ENCODE measurements around the gene RADIL. TPM values are rescaled to one million over a fixed set of nuclear protein-coding genes. Genes with fewer than 3 reads are reported as not detected.
"Not testable (repeated sequence)": the region's sequence is repeated elsewhere in the genome, so short reads cannot be mapped to it uniquely, and the experiment has no call there.

Gene RADIL
- total and polyA plus RNA-seq, 2 of the 13 experiments (the other 11 are each of a cell fraction or from before 2014, with no cell fraction given): 0.05 to 0.09 TPM

- no peak for DNase-seq (ENCODE audit: low spot score)
- no peak for ATAC-seq
- ChIA-PET CTCF (ENCODE audit: low intra/inter-chr PET ratio, low total read pairs) (no interaction called here), POLR2A (no interaction called here)
- intact Hi-C loops (cut with micrococcal nuclease; ENCODE audit: unreplicated experiment) (no loop called here), in situ Hi-C loops (cut with HindIII; ENCODE audit: extremely low pct_ligation_motif_present, low pct_unique_long_range_greater_than_20kb) (no loop called here)
- no peak for TF ChIP-seq GATA4 (IDR thresholded peaks at IDR 0.05; ENCODE audit: borderline replicate concordance, low read depth)
- TF ChIP-seq SETDB1 (CRISPR knock-in tag; IDR thresholded peaks at IDR 0.05; ENCODE audit: borderline replicate concordance): no peak
- Histone ChIP-seq H3K9ac (ENCODE audit: insufficient read depth, low read depth, low read length) (no peak overlapping the region), H3K4me3 (replicated peaks in 1 of 3; ENCODE audit: insufficient read depth in 1 of 3, low read depth in 2 of 3, low read length in 3 of 3) (no peak overlapping the region), H3K27me3 (ENCODE audit: control insufficient read depth in 1 of 2, insufficient read depth in 2 of 2, low read length in 2 of 2) (peaks cover 0 to 3% of the 10 kb centered on the region in 2 experiments; a peak in 1 of 5 replicates), H3K79me2 (ENCODE audit: insufficient read depth, low read length) (no peaks in the 10 kb centered on the region), H3K9me3 (ENCODE audit: low read length) (no peaks in the 10 kb centered on the region), H3K27ac (ENCODE audit: extremely low read length, insufficient read depth, low read length) (no peak overlapping the region), H4K20me1 (ENCODE audit: insufficient read depth, low read length) (no peaks in the 10 kb centered on the region), H3K4me2 (ENCODE audit: low read depth, low read length) (no peak overlapping the region), H2AFZ (ENCODE audit: low read length) (no peak overlapping the region), H3K36me3 (replicated peaks in 1 of 2; ENCODE audit: control insufficient read depth in 1 of 2, insufficient read depth in 2 of 2, low read length in 2 of 2) (no peaks in the 10 kb centered on the region), H3K4me1 (ENCODE audit: insufficient read depth, low read length) (no peaks in the 10 kb centered on the region)
- FAIRE-seq: no peak
- 38% methylated on average over 7 of the region's 9 CpGs for WGBS (ENCODE audit: low lambda C conversion rate)
- BruUV-seq (replicated peaks): no TSS peak
These were observed 11.0 kb upstream of the RADIL start for GRCh38 chr7:4894482-4894881.

- FAIRE-seq: no peak
- no peak for ATAC-seq
- Histone ChIP-seq H2AFZ (ENCODE audit: low read length) (no peak overlapping the region), H3K9me3 (ENCODE audit: low read length) (no peaks in the 10 kb centered on the region), H3K4me3 (replicated peaks in 1 of 3; ENCODE audit: insufficient read depth in 1 of 3, low read depth in 2 of 3, low read length in 3 of 3) (no peak overlapping the region), H3K27ac (ENCODE audit: extremely low read length, insufficient read depth, low read length) (no peak overlapping the region), H3K27me3 (ENCODE audit: control insufficient read depth in 1 of 2, insufficient read depth in 2 of 2, low read length in 2 of 2) (peaks cover 0 to 6% of the 10 kb centered on the region in 2 experiments; a peak in 1 of 5 replicates), H3K36me3 (replicated peaks in 1 of 2; ENCODE audit: control insufficient read depth in 1 of 2, insufficient read depth in 2 of 2, low read length in 2 of 2) (no peaks in the 10 kb centered on the region), H3K4me1 (ENCODE audit: insufficient read depth, low read length) (no peaks in the 10 kb centered on the region), H4K20me1 (ENCODE audit: insufficient read depth, low read length) (no peaks in the 10 kb centered on the region), H3K9ac (ENCODE audit: insufficient read depth, low read depth, low read length) (no peak overlapping the region), H3K79me2 (ENCODE audit: insufficient read depth, low read length) (no peaks in the 10 kb centered on the region), H3K4me2 (ENCODE audit: low read depth, low read length) (no peak overlapping the region)
- in situ Hi-C loops (cut with HindIII; ENCODE audit: extremely low pct_ligation_motif_present, low pct_unique_long_range_greater_than_20kb): no loop called here
- intact Hi-C loops (cut with micrococcal nuclease; ENCODE audit: unreplicated experiment): no loop called here
- CTCF ChIA-PET (ENCODE audit: low intra/inter-chr PET ratio, low total read pairs): no interaction called here
- WGBS (ENCODE audit: low lambda C conversion rate): 30% methylated on average over 8 of the region's 8 CpGs
- POLR2A ChIA-PET: no interaction called here
- DNase-seq (ENCODE audit: low spot score): no peak
- TF ChIP-seq NCOR1 (IDR thresholded peaks at IDR 0.05; ENCODE audit: borderline replicate concordance, low read length) (no peak), MNT (IDR thresholded peaks at IDR 0.05) (peak; percentile 61), ZNF704 (CRISPR knock-in tag; IDR thresholded peaks at IDR 0.05; ENCODE audit: borderline replicate concordance) (no peak), HES4 (CRISPR knock-in tag; IDR thresholded peaks at IDR 0.05; ENCODE audit: borderline replicate concordance) (no peak)
- no TSS peak for BruUV-seq (replicated peaks)
These were observed 10.5 kb upstream of the RADIL start for GRCh38 chr7:4893929-4894475.

GRCh38 chr7:4893188-4893587 lies 9.7 kb upstream of the RADIL start:
- H3K27me3 ChIP-seq (ENCODE audit: control insufficient read depth in 1 of 2, insufficient read depth in 2 of 2, low read length in 2 of 2); H3K9ac ChIP-seq (ENCODE audit: insufficient read depth, low read depth, low read length); H3K27ac ChIP-seq (ENCODE audit: extremely low read length, insufficient read depth, low read length); H4K20me1 ChIP-seq (ENCODE audit: insufficient read depth, low read length); H3K79me2 ChIP-seq (ENCODE audit: insufficient read depth, low read length); intact Hi-C loops (cut with micrococcal nuclease; ENCODE audit: unreplicated experiment); ATAC-seq; DNase-seq (ENCODE audit: low spot score); POLR2A ChIA-PET; in situ Hi-C loops (cut with HindIII; ENCODE audit: extremely low pct_ligation_motif_present, low pct_unique_long_range_greater_than_20kb); BruUV-seq (replicated peaks); H3K9me3 ChIP-seq (ENCODE audit: low read length); H3K36me3 ChIP-seq (replicated peaks in 1 of 2; ENCODE audit: control insufficient read depth in 1 of 2, insufficient read depth in 2 of 2, low read length in 2 of 2); H3K4me2 ChIP-seq (ENCODE audit: low read depth, low read length); FAIRE-seq; H3K4me3 ChIP-seq (replicated peaks in 1 of 3; ENCODE audit: insufficient read depth in 1 of 3, low read depth in 2 of 3, low read length in 3 of 3); CTCF ChIA-PET (ENCODE audit: low intra/inter-chr PET ratio, low total read pairs); H2AFZ ChIP-seq (ENCODE audit: low read length); H3K4me1 ChIP-seq (ENCODE audit: insufficient read depth, low read length): not testable (repeated sequence)
- WGBS (ENCODE audit: low lambda C conversion rate): 27% methylated on average over 4 of the region's 4 CpGs
